Spleen (tissue), 7 donors: ENCODE measurements around the gene SCYL1.
A peak's percentile ranks its signal among the peaks of the same experiment; 100 is the strongest.

ENCODE experiments used
- POLR2AphosphoS5 ChIP-seq, 3 donors: sonication (generic); formaldehyde crosslinking; IDR thresholded peaks; one replicate each; pipeline ENCODE4 v1.5.1; 2017; ENCODE audit warnings: antibody characterized with exemption in 3 of 3
- TF ChIP-seq, protein P1 (sequence below), 11 experiments: fragments of 200-600 bp in 7 of 11; fragments of 450-650 bp in 4 of 11; sonication (generic) in 4 of 11; IDR thresholded peaks in 8 of 11; conservative IDR thresholded peaks in 3 of 11; 1 replicate in 7 of 11; 2 replicates in 4 of 11; pipeline versions ENCODE4 v1.4.0 to v1.8.0; 2016 to 2021; ENCODE audit warnings: antibody characterized with exemption in 11 of 11, inconsistent platforms in 4 of 11, mild to moderate bottlenecking in 1 of 11
- donor health status: DM: no; HTN: no; CAD: no; lungs with moderate emphysema.
- donor health status: DM: no; HTN: no; CAD: no.
- donor health status: DM: no; HTN: no; CAD: no.

DNA sequence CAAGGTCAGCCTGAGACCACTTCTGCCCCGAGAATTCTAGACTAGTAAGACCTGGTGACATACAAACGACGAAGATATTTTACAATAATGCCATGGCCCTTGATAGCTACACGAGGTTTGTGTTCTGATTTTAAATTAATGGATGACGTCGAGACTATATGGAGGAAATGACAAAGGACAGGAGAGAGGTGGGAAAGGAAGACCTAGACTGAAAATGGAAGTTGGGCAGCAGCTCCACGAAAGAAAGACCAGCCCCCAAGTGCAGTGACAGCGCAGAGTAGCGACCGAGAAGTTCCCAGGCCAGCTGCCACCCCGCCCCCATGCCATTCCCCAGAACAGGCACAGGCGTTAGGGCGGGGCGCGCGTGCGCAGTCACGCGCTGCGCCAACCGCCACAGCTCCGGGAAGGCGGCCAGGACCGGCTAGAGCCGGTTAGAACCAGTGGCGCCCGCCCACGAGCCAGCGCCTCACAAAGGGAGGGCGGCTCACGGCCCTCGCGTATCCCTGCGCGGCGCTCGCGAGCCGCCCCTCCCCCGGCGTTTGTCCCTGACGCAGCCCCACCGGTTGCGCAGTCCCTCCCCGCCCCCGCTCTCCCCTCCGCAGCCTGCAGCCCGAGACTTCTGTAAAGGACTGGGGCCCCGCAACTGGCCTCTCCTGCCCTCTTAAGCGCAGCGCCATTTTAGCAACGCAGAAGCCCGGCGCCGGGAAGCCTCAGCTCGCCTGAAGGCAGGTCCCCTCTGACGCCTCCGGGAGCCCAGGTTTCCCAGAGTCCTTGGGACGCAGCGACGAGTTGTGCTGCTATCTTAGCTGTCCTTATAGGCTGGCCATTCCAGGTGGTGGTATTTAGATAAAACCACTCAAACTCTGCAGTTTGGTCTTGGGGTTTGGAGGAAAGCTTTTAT lies 27.5 kb upstream of the SCYL1 start:
- TF ChIP-seq, protein P1, sequence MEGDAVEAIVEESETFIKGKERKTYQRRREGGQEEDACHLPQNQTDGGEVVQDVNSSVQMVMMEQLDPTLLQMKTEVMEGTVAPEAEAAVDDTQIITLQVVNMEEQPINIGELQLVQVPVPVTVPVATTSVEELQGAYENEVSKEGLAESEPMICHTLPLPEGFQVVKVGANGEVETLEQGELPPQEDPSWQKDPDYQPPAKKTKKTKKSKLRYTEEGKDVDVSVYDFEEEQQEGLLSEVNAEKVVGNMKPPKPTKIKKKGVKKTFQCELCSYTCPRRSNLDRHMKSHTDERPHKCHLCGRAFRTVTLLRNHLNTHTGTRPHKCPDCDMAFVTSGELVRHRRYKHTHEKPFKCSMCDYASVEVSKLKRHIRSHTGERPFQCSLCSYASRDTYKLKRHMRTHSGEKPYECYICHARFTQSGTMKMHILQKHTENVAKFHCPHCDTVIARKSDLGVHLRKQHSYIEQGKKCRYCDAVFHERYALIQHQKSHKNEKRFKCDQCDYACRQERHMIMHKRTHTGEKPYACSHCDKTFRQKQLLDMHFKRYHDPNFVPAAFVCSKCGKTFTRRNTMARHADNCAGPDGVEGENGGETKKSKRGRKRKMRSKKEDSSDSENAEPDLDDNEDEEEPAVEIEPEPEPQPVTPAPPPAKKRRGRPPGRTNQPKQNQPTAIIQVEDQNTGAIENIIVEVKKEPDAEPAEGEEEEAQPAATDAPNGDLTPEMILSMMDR (IDR thresholded peaks at IDR 0.05 in 8 of 11, conservative IDR thresholded peaks at IDR 0.05 in 3 of 11), result peak in 4 of 11 experiments; percentile 5 to 45 (median 34)
- peak; percentile 97 to 99 (median 98) for TF ChIP-seq POLR2AphosphoS5 (IDR thresholded peaks at IDR 0.05)
